Trophoblast cell (in vitro differentiated cells and primary cell): ENCODE data around the gene EVI5L.

Experiments
- DNase-seq, 2 donors: peaks; one replicate each; pipeline ENCODE4 v3.0.0-alpha.2; 2016
- H2AFZ ChIP-seq: 2 replicates; pipeline ENCODE4 v1.6.1; 2013; ENCODE audit warnings: low read length, moderate library complexity, mild to moderate bottlenecking; ENCODE audit not compliant: insufficient read depth, poor library complexity
- H2AK5ac ChIP-seq: 2 replicates; pipeline ENCODE4 v1.6.1; 2013; ENCODE audit warnings: mild to moderate bottlenecking, low read length
- H2BK120ac ChIP-seq: 2 replicates; pipeline ENCODE4 v1.6.1; 2013; ENCODE audit warnings: low read length, mild to moderate bottlenecking, moderate library complexity; ENCODE audit not compliant: insufficient read depth, poor library complexity
- H2BK12ac ChIP-seq: 2 replicates; pipeline ENCODE4 v1.6.1; 2013; ENCODE audit warnings: mild to moderate bottlenecking, low read length, moderate library complexity
- H2BK5ac ChIP-seq: 2 replicates; pipeline ENCODE4 v1.6.1; 2013; ENCODE audit warnings: low read length, low read depth, moderate library complexity, mild to moderate bottlenecking; ENCODE audit not compliant: poor library complexity
- H3K14ac ChIP-seq: 2 replicates; pipeline ENCODE4 v1.6.1; 2013; ENCODE audit warnings: mild to moderate bottlenecking, low read length
- H3K18ac ChIP-seq: 2 replicates; pipeline ENCODE4 v1.6.1; 2013; ENCODE audit warnings: mild to moderate bottlenecking, low read length
- H3K23ac ChIP-seq: 2 replicates; pipeline ENCODE4 v1.6.1; 2013; ENCODE audit warnings: low read length
- H3K27ac ChIP-seq: 2 replicates; pipeline ENCODE4 v1.5.1; 2013; ENCODE audit warnings: low read depth, mild to moderate bottlenecking, inconsistent platforms, low read length, moderate library complexity
- H3K27me3 ChIP-seq: 2 replicates; pipeline ENCODE4 v1.6.1; 2013; ENCODE audit warnings: inconsistent platforms, mild to moderate bottlenecking, low read length, moderate library complexity; ENCODE audit not compliant: insufficient read depth
- H3K36me3 ChIP-seq, 2 experiments: 1 replicate in 1 of 2; 2 replicates in 1 of 2; pipeline ENCODE4 v1.6.1; 2013; ENCODE audit warnings: low read length in 2 of 2, mild to moderate bottlenecking in 2 of 2, moderate library complexity in 1 of 2; ENCODE audit not compliant: insufficient read depth in 2 of 2, control insufficient read depth in 1 of 2
- H3K4ac ChIP-seq: 2 replicates; pipeline ENCODE4 v1.6.1; 2013; ENCODE audit warnings: low read depth, mild to moderate bottlenecking, low read length, moderate library complexity
- H3K4me1 ChIP-seq, 2 experiments: 1 replicate in 1 of 2; 2 replicates in 1 of 2; pipeline ENCODE4 v1.6.1; 2013; ENCODE audit warnings: low read length in 2 of 2, mild to moderate bottlenecking in 2 of 2, moderate library complexity in 1 of 2; ENCODE audit not compliant: insufficient read depth in 2 of 2, control insufficient read depth in 1 of 2
- H3K4me2 ChIP-seq: 2 replicates; pipeline ENCODE4 v1.6.1; 2013; ENCODE audit warnings: inconsistent platforms, mild to moderate bottlenecking, low read length, moderate library complexity
- H3K4me3 ChIP-seq: 2 replicates; pipeline ENCODE4 v1.5.1; 2013; ENCODE audit warnings: mild to moderate bottlenecking, low read depth, low read length, inconsistent platforms
- H3K79me1 ChIP-seq: one replicate; pipeline ENCODE4 v1.6.1; 2013; ENCODE audit warnings: low read length
- H3K79me2 ChIP-seq: 2 replicates; pipeline ENCODE4 v1.6.1; 2013; ENCODE audit warnings: low read length, mild to moderate bottlenecking; ENCODE audit not compliant: control insufficient read depth, insufficient read depth, poor library complexity
- H3K9ac ChIP-seq: 2 replicates; pipeline ENCODE4 v1.6.1; 2013; ENCODE audit warnings: mild to moderate bottlenecking, low read length
- H3K9me3 ChIP-seq: 2 replicates; pipeline ENCODE4 v1.6.1; 2013; ENCODE audit warnings: low read depth, mild to moderate bottlenecking, control low read depth, inconsistent platforms, low read length; ENCODE audit not compliant: insufficient read depth
- H4K12ac ChIP-seq: 2 replicates; pipeline ENCODE4 v1.6.1; 2013; ENCODE audit warnings: low read depth, mild to moderate bottlenecking, low read length, moderate library complexity
- H4K8ac ChIP-seq: 2 replicates; pipeline ENCODE4 v1.6.1; 2013; ENCODE audit warnings: low read depth, mild to moderate bottlenecking, low read length, moderate library complexity
- H4K91ac ChIP-seq: one replicate; pipeline ENCODE4 v1.6.1; 2013; ENCODE audit warnings: low read depth, mild to moderate bottlenecking, low read length, moderate library complexity
- WGBS: extraction: QIAGEN DNeasy Blood & Tissue Kit; methylation state at CpG from one replicate; pipeline ENCODE4 v1.1.7; 2013; ENCODE audit warnings: missing lambda C conversion rate; ENCODE audit not compliant: insufficient read length, insufficient coverage; ENCODE audit errors: extremely low coverage; 5-methylcytosine and 5-hydroxymethylcytosine counted together

The EVI5L gene

DNA sequence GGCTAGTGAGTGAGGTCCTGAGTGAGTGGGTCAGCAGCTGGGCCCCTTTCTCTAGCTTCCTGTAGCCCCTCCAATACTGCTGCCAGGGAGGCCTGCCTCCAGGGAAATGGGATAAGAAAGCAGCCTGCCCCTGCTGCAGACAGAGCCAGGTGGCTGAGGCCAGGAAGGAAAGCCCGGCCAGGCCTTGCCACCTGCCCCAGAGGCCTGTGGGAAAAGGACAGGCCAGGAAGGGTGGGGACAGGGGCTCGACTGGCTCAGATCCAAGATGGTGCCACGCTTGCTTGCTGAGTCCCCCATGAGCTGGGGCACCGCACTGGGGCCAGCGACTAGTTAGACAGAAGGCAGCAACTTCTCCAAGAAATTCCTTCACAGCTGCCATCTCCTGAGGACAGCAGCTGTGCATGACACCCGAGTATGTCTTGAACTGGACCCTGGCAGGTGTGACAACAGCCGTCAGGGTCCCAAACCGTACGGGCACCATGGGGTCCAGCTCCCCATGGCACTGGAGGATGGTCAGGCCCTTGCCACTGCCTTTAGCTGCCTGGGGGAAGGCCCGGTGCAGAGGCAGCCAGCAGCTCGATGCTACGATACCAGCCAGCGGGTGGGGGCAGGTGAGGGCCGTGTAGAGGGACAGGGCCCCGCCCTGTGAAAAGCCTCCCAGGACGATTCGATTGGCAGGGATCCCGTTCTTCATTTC, 49.2 kb downstream of the EVI5L start:
- Histone ChIP-seq H3K4me1 (peaks cover 0 to 4% of the 10 kb centered on the region in 2 experiments), H3K9ac (no peak overlapping the region), H3K14ac (no peak overlapping the region), H3K79me2 (no peaks in the 10 kb centered on the region), H2AFZ (no peak overlapping the region), H3K9me3 (no peaks in the 10 kb centered on the region), H2BK120ac (no peak overlapping the region), H3K27ac (no peak overlapping the region), H3K36me3 (no peaks in the 10 kb centered on the region), H3K4me2 (no peak overlapping the region), H4K8ac (no peak overlapping the region), H3K27me3 (peaks cover 7% of the 10 kb centered on the region), H4K12ac (no peak overlapping the region), H3K79me1 (no peaks in the 10 kb centered on the region), H4K91ac (no peak overlapping the region), H2BK12ac (no peak overlapping the region), H3K23ac (no peak overlapping the region), H3K4me3 (no peak overlapping the region), H2AK5ac (peak overlapping the region; percentile 24), H3K4ac (no peak overlapping the region), H3K18ac (no peak overlapping the region), H2BK5ac (no peak overlapping the region)
- no CpG with 5 or more reads among the region's 18 CpGs for WGBS
- no peak for DNase-seq

DNA sequence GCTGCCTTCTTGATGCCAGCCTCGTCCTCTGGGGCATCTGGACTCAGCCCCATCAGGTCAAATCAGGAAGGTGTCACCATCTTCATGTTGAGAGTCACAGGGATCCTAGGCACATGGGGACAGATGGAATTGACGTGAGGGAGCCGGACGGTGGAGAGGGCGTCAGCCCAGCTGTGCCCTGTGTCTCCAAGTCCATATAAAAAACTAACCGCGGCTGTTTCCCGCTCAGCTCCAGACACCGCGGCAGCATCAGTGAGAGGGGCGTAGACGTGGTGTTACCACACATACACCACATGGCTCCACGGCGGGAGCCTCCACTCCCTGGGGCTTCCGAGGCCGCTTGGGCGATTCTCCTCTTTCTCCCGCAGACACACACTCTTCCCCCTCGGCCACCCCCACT, 49.8 kb downstream of the EVI5L start:
- H2AFZ ChIP-seq = no peak overlapping the region
- no CpG with 5 or more reads among the region's 19 CpGs for WGBS
- no peak overlapping the region for H3K18ac ChIP-seq
- H4K8ac ChIP-seq = no peak overlapping the region
- no peaks in the 10 kb centered on the region for H3K79me1 ChIP-seq
- no peak overlapping the region for H3K23ac ChIP-seq
- H3K14ac ChIP-seq = no peak overlapping the region
- H3K4me3 ChIP-seq = no peak overlapping the region
- H3K36me3 ChIP-seq = no peaks in the 10 kb centered on the region
- H3K27ac ChIP-seq = no peak overlapping the region
- DNase-seq = no peak
- no peak overlapping the region for H4K12ac ChIP-seq
- H2BK12ac ChIP-seq = no peak overlapping the region
- no peaks in the 10 kb centered on the region for H3K79me2 ChIP-seq
- H2BK5ac ChIP-seq = no peak overlapping the region
- H3K4me2 ChIP-seq = no peak overlapping the region
- no peak overlapping the region for H2BK120ac ChIP-seq
- no peak overlapping the region for H2AK5ac ChIP-seq
- H3K4ac ChIP-seq = no peak overlapping the region
- peaks cover 2% of the 10 kb centered on the region for H3K27me3 ChIP-seq
- no peak overlapping the region for H3K9ac ChIP-seq
- no peaks in the 10 kb centered on the region for H3K9me3 ChIP-seq
- no peak overlapping the region for H4K91ac ChIP-seq
- H3K4me1 ChIP-seq = no peaks in the 10 kb centered on the region

DNA sequence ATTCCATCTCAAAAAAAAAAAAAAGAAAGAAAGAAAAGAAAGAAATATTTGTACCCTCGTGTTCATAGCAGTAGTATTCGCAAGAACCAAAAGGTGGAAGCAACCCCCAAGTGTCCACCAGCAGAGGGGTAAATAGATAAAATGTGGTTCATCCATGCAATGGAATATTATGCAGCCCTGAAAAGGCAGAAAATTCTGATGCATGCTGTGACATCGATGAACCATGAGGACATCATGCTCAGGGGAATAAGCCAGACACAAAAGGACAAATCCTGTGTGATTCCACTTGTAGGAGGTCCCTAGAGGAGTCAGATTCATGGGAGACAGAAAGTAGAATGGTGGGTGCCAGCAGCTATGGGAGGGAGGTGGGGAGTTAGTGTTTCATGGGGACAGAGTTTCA, 51.9 kb downstream of the EVI5L start:
- no peak for DNase-seq
- no peak overlapping the region for H2AK5ac ChIP-seq
- no peak overlapping the region for H3K14ac ChIP-seq
- H3K23ac ChIP-seq = no peak overlapping the region
- no peak overlapping the region for H2BK5ac ChIP-seq
- H3K9ac ChIP-seq = no peak overlapping the region
- no peak overlapping the region for H3K27ac ChIP-seq
- H4K12ac ChIP-seq = no peak overlapping the region
- no CpG with 5 or more reads among the region's 3 CpGs for WGBS
- no peaks in the 10 kb centered on the region for H3K79me1 ChIP-seq
- no peaks in the 10 kb centered on the region for H3K9me3 ChIP-seq
- H3K27me3 ChIP-seq = no peaks in the 10 kb centered on the region
- H3K4me3 ChIP-seq = no peak overlapping the region
- no peak overlapping the region for H2BK12ac ChIP-seq
- no peak overlapping the region for H3K4me2 ChIP-seq
- no peak overlapping the region for H2BK120ac ChIP-seq
- H3K79me2 ChIP-seq = no peaks in the 10 kb centered on the region
- no peak overlapping the region for H3K18ac ChIP-seq
- no peaks in the 10 kb centered on the region for H3K36me3 ChIP-seq
- no peak overlapping the region for H3K4ac ChIP-seq
- H2AFZ ChIP-seq = no peak overlapping the region
- H4K91ac ChIP-seq = no peak overlapping the region
- no peak overlapping the region for H4K8ac ChIP-seq
- H3K4me1 ChIP-seq = no peaks in the 10 kb centered on the region

DNA sequence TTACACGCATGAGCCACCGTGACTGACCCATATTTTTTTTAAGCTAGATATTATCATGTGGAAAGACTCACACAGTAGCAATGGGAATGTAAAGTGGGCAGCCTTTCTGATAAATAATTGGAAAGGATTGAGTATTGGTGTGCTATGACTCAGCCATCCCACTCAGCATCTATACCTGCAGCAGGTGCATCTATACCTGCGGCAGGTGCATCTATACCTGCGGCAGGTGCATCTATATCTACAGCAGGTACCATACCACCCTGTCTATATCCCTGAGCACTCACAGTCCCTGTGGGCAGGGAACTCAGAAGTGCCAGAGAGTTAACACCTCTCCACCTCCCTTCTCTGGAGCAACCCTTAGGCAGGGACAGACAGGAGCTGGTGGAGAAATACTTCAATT, 53.1 kb downstream of the EVI5L start:
- H3K4ac ChIP-seq = no peak overlapping the region
- no peak overlapping the region for H2BK120ac ChIP-seq
- no peak overlapping the region for H2BK5ac ChIP-seq
- H3K9me3 ChIP-seq = no peaks in the 10 kb centered on the region
- no peak overlapping the region for H3K4me3 ChIP-seq
- H2AK5ac ChIP-seq = no peak overlapping the region
- no CpG with 5 or more reads among the region's 4 CpGs for WGBS
- H3K23ac ChIP-seq = no peak overlapping the region
- no peak overlapping the region for H3K9ac ChIP-seq
- no peaks in the 10 kb centered on the region for H3K27me3 ChIP-seq
- H3K27ac ChIP-seq = no peak overlapping the region
- no peak for DNase-seq
- H3K18ac ChIP-seq = no peak overlapping the region
- H3K79me1 ChIP-seq = no peaks in the 10 kb centered on the region
- no peaks in the 10 kb centered on the region for H3K36me3 ChIP-seq
- H3K14ac ChIP-seq = no peak overlapping the region
- no peak overlapping the region for H4K8ac ChIP-seq
- no peaks in the 10 kb centered on the region for H3K79me2 ChIP-seq
- no peak overlapping the region for H2BK12ac ChIP-seq
- H4K91ac ChIP-seq = no peak overlapping the region
- H3K4me2 ChIP-seq = no peak overlapping the region
- no peak overlapping the region for H4K12ac ChIP-seq
- no peak overlapping the region for H2AFZ ChIP-seq
- peaks cover 0 to 1% of the 10 kb centered on the region in 2 experiments for H3K4me1 ChIP-seq
